Measurements from ENCODE around the gene LPAR6.

- TF ChIP-seq CTCF (IDR thresholded peaks at IDR 0.05; ENCODE audit: low read length) (no peak), EZH2 (IDR thresholded peaks at IDR 0.05; ENCODE audit: borderline replicate concordance, low read length) (no peak)
These were observed 2.7 kb downstream of the LPAR6 start for GRCh38 chr13:48410199-48410598.

All from OCI-LY1 (cell line).